Measurements from ENCODE around the gene ZFP30. TPM values are rescaled to one million over a fixed set of nuclear protein-coding genes. Genes with fewer than 3 reads are reported as not detected.
A peak's percentile ranks its signal among the peaks of the same experiment; 100 is the strongest.

ZFP30 gene
- total RNA-seq, 1 experiment from 2014 or later: 27.0 TPM

DNA sequence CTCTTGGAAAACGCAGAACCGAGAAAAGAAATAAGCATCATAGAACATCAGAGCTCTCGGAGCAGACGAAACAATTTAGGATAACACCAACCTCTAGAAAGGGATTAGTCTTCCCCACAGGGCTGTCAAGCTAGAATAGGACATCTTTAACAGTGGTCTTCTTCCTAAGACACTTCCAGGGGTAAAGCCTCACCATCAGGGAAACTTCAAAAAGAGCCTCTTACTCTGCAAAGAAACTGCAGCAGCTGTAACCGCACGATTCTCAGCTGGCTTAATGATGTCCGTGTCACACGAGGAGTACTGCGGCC, 61.3 kb downstream of the ZFP30 start:
- DNase-seq: no peak
- Histone ChIP-seq H3K9me3 (peaks cover 17% of the 10 kb centered on the region), H3K4me3 (peak overlapping the region; percentile 75), H3K36me3 (no peaks in the 10 kb centered on the region; the same call in 1 of the 2 replicates), H3K27me3 (no peaks in the 10 kb centered on the region)

DNA sequence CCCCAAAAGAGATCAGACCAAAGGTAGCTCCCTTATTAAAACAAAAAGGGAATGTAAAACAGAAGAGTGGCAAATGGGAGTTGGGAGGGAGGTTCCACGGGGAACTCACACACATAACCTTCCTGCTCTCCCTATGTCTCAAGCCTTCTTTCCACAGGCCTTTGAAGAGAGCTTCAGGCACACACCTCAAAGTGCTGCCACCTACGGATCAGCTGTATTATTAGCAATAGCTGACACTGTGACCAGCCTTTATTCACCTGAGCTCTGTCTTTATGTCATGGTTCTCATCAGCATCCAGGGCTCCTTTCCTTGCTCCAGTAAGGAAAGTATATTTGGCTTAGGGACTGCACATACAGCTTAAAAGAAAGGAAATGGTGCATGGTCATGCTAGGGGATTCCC, 71.9 kb downstream of the ZFP30 start:
- H3K4me3 ChIP-seq: no peak overlapping the region
- no peaks in the 10 kb centered on the region for H3K27me3 ChIP-seq
- no peak for DNase-seq

DNA sequence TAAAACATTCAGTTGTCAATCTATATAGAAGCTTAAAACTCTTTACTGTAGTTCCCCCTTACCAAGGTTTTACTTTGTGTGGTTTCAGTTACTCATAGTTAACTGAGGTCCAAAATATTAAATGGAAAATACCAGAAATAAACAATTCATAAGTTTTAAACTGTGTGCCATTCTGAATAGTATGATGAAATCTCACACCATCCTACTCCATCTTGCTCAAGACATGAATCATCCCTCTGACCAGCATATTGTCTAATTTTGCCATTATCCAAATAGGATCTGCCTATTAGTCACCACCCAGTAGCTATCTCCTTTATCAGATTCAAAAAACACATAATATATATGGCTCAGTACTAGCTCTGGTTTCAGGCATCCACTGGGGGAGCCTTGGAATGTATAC, 83.1 kb downstream of the ZFP30 start:
- no peaks in the 10 kb centered on the region for H3K27me3 ChIP-seq
- DNase-seq: no peak
- no peaks in the 10 kb centered on the region; the same call in 1 of the 2 replicates for H3K36me3 ChIP-seq
- no peak overlapping the region for H3K4me3 ChIP-seq
- peaks cover 44% of the 10 kb centered on the region for H3K9me3 ChIP-seq

More for the DNA sequence above, 71.9 kb downstream of the ZFP30 start:
- Histone ChIP-seq H3K36me3 (peaks cover 17% of the 10 kb centered on the region), H3K9me3 (peaks cover 36% of the 10 kb centered on the region)

DNA sequence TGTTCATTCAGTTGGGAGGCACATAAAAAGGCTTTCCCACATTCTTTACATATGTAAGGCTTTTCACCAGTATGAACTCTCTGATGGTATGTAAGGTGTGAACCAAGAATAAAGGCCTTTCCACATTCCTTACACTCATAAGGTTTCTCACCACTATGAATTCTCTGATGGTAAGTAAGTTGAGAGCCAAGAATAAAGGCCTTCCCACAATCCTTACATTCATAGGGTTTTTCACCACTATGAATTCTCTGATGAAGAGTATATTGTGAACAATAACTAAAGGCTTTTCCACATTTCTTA, 89.9 kb downstream of the ZFP30 start:
- Histone ChIP-seq H3K27me3 (no peaks in the 10 kb centered on the region), H3K36me3 (peaks cover 9% of the 10 kb centered on the region; the same call in 1 of the 2 replicates), H3K9me3 (peaks cover 70% of the 10 kb centered on the region), H3K4me3 (no peak overlapping the region)
- no peak for DNase-seq

DNA sequence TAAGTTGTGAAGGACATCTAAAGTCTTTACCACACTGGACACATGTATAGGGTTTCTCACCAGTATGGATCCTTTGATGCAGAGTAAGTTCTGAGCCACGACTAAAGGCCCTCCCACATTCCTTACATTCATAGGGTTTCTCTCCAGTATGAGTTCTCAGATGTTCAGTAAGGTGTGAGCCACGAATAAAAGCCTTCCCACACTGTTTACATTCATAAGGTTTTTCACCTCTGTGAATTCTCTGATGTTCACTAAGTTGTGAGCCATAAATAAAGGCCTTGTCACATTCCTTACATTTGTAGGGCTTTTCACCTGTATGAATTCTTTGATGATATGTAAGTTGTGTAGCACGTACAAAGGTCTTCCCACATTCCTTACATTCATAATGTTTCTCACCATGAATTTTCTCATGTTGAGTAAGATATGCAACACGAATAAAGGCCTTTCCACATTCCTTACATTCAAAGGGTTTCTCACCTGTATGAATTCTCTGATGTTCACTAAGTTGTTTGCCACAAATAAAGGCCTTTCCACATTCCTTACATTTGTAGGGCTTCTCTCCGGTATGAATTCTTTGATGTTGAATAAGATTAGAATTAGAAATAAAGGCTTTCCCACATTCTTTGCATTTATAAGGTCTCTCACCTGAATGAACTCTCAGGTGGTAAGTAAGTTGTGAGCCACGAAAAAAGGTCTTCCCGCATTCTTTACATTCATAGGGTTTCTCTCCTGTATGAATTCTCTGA, 90.5 kb downstream of the ZFP30 start:
- H3K9me3 ChIP-seq: peaks cover 69% of the 10 kb centered on the region
- H3K36me3 ChIP-seq: peaks cover 9% of the 10 kb centered on the region; the same call in 1 of the 2 replicates
- H3K27me3 ChIP-seq: no peaks in the 10 kb centered on the region
- H3K4me3 ChIP-seq: no peak overlapping the region
- DNase-seq: no peak

Other genes starting within 250 kb of the ZFP30 start
- 2.0 and 2.5 TPM in 2 replicates for gene ZNF569, start 188.0 kb downstream of the ZFP30 start, total RNA-seq (2014; rRNA removed; shearing (Covaris generic); ENCODE audit: low replicate concordance)
- not detected in 2 replicates for gene ZNF570, start 186.1 kb downstream of the ZFP30 start, total RNA-seq (2014; rRNA removed; shearing (Covaris generic); ENCODE audit: low replicate concordance)
- gene ZNF793, start 148.5 kb downstream of the ZFP30 start, total RNA-seq (2014; rRNA removed; shearing (Covaris generic); ENCODE audit: low replicate concordance): not detected in 2 replicates
- 3.0 and 13.6 TPM in 2 replicates for gene ZNF571, start 60.7 kb downstream of the ZFP30 start, total RNA-seq (2014; rRNA removed; shearing (Covaris generic); ENCODE audit: low replicate concordance)
- gene ZNF540, start 60.6 kb downstream of the ZFP30 start, total RNA-seq (2014; rRNA removed; shearing (Covaris generic); ENCODE audit: low replicate concordance): 0.12 TPM in 1 of 2 replicates, not detected in the other
- 0.89 and 1.3 TPM in 2 replicates for gene ZNF607, start 64.3 kb upstream of the ZFP30 start, total RNA-seq (2014; rRNA removed; shearing (Covaris generic); ENCODE audit: low replicate concordance)
- gene ZNF573, start 124.1 kb upstream of the ZFP30 start, total RNA-seq (2014; rRNA removed; shearing (Covaris generic); ENCODE audit: low replicate concordance): 2.1 and 2.9 TPM in 2 replicates

Data from MG63 (cell line).